ENCODE measurements around the gene DPH1. TPM values are rescaled to one million over a fixed set of nuclear protein-coding genes. Genes with fewer than 3 reads are reported as not detected.
A peak's percentile ranks its signal among the peaks of the same experiment; 100 is the strongest.

The DPH1 gene
- polyA plus RNA-seq, 1 experiment: 54.6 TPM

DNA sequence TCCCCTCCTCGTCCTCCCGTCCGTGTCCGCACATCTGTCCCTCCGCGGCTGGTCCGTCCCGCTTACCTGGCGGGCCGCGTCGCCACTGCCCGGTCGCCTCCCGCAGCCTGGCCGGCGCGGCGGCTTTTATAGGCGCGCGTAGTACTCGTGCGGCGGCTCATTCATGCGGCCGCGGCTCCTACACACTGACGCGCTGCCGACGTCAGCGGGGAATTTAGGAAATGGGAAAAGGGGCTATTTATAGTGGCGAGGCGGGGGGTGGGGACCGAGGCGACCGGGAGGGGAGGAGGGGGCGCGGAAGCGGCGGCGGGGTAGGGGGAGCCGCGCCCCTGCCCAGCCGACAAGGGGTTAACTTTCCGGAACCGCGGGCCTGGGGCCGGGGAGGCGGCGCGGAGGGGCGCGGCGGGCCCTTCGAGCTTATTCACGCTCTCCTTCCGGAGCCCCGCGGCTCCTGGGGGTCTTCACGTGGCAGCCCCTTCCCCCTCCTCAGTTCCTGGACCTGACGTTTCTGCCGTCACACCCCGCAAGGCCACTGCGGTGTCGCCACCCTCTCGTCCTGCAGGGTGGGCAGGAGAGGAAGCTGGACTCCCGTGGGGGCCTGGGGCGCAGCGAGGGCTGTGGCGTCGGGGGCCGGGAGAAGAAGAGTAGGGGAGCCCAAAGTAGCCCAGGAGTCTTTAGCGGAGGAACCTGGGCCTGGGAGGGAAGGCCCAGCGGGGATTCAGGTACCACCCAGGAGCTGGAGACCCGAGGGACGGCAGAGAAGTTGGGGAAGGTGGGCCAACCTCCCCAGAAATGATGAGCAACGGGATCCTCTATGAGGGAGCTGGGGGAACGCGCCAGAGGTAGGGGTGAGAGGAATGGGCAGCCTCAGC lies 21.3 kb downstream of the DPH1 start:
- no peaks in the 10 kb centered on the region; the same call in 1 of the 2 replicates for H3K36me3 ChIP-seq (ENCODE audit: control insufficient read depth, insufficient read depth, low read length)
- TF ChIP-seq, protein P1, sequence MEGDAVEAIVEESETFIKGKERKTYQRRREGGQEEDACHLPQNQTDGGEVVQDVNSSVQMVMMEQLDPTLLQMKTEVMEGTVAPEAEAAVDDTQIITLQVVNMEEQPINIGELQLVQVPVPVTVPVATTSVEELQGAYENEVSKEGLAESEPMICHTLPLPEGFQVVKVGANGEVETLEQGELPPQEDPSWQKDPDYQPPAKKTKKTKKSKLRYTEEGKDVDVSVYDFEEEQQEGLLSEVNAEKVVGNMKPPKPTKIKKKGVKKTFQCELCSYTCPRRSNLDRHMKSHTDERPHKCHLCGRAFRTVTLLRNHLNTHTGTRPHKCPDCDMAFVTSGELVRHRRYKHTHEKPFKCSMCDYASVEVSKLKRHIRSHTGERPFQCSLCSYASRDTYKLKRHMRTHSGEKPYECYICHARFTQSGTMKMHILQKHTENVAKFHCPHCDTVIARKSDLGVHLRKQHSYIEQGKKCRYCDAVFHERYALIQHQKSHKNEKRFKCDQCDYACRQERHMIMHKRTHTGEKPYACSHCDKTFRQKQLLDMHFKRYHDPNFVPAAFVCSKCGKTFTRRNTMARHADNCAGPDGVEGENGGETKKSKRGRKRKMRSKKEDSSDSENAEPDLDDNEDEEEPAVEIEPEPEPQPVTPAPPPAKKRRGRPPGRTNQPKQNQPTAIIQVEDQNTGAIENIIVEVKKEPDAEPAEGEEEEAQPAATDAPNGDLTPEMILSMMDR (IDR thresholded peaks at IDR 0.05; ENCODE audit: insufficient read depth, low read depth, low read length): no peak
- no peaks in the 10 kb centered on the region for H3K27me3 ChIP-seq (ENCODE audit: control insufficient read depth, insufficient read depth, low read length)
- POLR2A ChIA-PET: no interaction called here
- CTCF ChIA-PET: interaction anchor here (0.7 to 2.4 kb wide), 4 partner anchors 142 to 303 kb away, joined by 3 to 27 read pairs (median 3); no protein-coding TSS in a partner anchor
- peak overlapping the region; percentile 55 for H3K4me3 ChIP-seq (ENCODE audit: low read depth, low read length)
- no peak for DNase-seq (ENCODE audit: low read depth)

DNA sequence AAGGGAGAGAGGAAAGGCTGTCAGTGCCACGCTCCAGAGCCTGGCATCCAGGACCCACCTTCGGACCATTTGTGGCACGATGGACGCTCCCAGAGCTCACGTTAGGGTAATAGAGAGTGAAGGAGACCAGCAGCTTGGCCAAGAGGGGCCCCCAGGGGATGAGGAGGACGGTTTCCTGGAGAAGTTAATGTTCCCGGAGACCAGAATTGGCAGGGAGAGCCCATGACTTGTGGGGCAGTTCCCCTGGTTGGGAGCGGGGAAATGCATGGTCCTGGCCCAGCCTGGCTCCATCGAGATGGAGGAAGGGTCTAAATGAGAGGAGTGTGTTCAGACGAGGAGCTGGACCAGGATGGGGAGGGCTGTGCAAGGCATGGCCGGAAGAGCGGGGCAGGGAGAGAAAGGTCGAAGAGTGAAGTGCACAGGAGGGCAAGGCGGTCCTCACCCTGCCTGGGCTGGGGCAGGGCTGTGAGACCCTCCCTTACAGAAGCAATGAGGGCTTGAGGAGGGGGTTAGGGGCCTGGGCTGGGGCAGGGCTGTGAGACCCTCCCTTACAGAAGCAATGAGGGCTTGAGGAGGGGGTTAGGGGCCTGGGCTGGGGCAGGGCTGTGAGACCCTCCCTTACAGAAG lies 22.1 kb downstream of the DPH1 start:
- POLR2A ChIA-PET: no interaction called here

DNA sequence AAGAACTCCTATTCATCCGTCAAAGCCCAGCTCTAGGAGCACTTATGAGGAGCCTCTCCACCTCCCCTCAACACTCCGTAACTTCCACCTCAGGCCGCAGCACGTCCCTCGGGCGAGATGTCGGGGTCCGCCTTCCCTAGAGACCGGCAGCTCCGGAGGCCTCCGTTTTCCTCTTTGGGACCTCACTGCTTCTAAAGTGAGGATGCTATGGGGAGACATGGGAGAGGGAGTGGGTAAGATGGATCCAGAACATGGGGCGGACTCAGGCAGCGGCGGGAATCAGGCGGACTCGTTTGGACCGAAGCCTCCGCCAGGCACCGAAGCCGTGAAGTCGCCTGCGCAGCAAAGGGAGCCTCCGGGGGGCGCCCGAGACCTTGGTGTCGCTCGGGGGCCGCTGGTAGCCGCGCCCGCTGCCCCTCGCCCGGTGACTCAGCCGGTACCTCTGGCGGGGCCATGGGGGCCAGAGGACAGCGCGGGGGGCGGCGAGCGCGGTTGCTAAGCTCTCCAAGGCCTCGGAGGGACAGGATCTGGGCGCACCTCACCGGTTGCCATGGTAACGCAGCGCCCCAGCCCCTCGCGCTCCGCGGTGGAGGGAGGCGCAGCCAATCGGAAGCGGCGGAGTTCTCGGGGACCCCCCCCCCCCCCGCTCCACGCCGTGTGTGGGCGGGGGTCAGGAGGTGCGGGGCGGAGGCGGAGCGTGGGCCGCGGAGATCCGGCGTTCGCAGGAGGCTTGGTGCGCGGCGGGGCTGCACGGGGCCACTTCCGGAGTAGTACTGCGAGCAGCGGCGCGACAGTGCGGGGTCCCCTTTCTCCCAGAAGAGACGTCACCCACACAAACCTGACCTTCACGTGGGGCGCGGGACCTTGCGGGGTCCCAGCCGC lies 23.7 kb downstream of the DPH1 start:
- peak overlapping the region; percentile 79 for H3K4me3 ChIP-seq (ENCODE audit: low read depth, low read length)
- DNase-seq (ENCODE audit: low read depth): no peak
- H3K36me3 ChIP-seq (ENCODE audit: control insufficient read depth, insufficient read depth, low read length): peaks cover 13% of the 10 kb centered on the region
- POLR2A ChIA-PET: no interaction called here
- no peaks in the 10 kb centered on the region for H3K27me3 ChIP-seq (ENCODE audit: control insufficient read depth, insufficient read depth, low read length)
- TF ChIP-seq, protein P1 (IDR thresholded peaks at IDR 0.05; ENCODE audit: insufficient read depth, low read depth, low read length): peak; percentile 70
- CTCF ChIA-PET: interaction anchor here (0.5 to 9.7 kb wide), 39 partner anchors 11 to 362 kb away, joined by 3 to 310 read pairs (median 7); partner anchors contain the start of genes SMG6, SRR and TSR1

More for the DNA sequence above, 22.1 kb downstream of the DPH1 start:
- Histone ChIP-seq H3K4me3 (ENCODE audit: low read depth, low read length) (no peak overlapping the region), H3K36me3 (ENCODE audit: control insufficient read depth, insufficient read depth, low read length) (peaks cover 5% of the 10 kb centered on the region), H3K27me3 (ENCODE audit: control insufficient read depth, insufficient read depth, low read length) (no peaks in the 10 kb centered on the region)
- DNase-seq (ENCODE audit: low read depth): no peak
- CTCF ChIA-PET: interaction anchor here (0.7 to 2.4 kb wide), 4 partner anchors 143 to 302 kb away, joined by 3 to 27 read pairs (median 3); no protein-coding TSS in a partner anchor
- TF ChIP-seq, protein P1 (IDR thresholded peaks at IDR 0.05; ENCODE audit: insufficient read depth, low read depth, low read length): no peak

DNA sequence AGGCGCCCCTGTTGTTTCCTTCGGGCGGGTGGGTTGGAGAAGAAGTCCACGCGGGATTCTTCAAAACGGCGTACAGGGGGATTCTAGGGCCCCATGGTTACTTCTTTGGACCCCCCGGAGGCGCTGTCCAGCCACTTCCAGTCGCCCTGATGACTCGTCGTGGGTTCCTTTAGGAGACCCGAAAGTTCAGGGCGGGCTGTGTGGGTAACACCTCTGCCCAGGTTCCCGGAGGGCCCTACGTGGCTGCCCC lies 24.2 kb downstream of the DPH1 start:
- ChIA-PET POLR2A (interaction anchor here (0.6 kb wide), 2 partner anchors 94 to 183 kb away, joined by 3 read pairs; no protein-coding TSS in a partner anchor), CTCF (interaction anchor here (0.6 to 9.7 kb wide), 38 partner anchors 10 to 328 kb away, joined by 3 to 310 read pairs (median 8); partner anchors contain the start of genes SMG6, SRR and TSR1)
- H3K27me3 ChIP-seq (ENCODE audit: control insufficient read depth, insufficient read depth, low read length): no peaks in the 10 kb centered on the region
- DNase-seq (ENCODE audit: low read depth): no peak
- peak overlapping the region; percentile 79 for H3K4me3 ChIP-seq (ENCODE audit: low read depth, low read length)
- TF ChIP-seq, protein P1 (IDR thresholded peaks at IDR 0.05; ENCODE audit: insufficient read depth, low read depth, low read length): no peak
- peaks cover 16% of the 10 kb centered on the region for H3K36me3 ChIP-seq (ENCODE audit: control insufficient read depth, insufficient read depth, low read length)
